ENCODE measurements around the gene RBKS.

GRCh38 chr2:27856956-27857355, 33.2 kb downstream of the RBKS start:
- TF ChIP-seq CTCF (IDR thresholded peaks at IDR 0.05) (no peak), POLR2A (IDR thresholded peaks at IDR 0.05) (no peak)

Data from thyroid gland (tissue), 4 donors.